CD4-positive, alpha-beta T cell treated with Interleukin-17A for 4 hours (primary cell): ENCODE measurements around the gene HYOU1.
"Not testable (repeated sequence)": the region's sequence is repeated elsewhere in the genome, so short reads cannot be mapped to it uniquely, and the experiment has no call there.

Experiments
- DNase-seq: peaks from one replicate; pipeline ENCODE4 v3.0.0-alpha.2; 2020; ENCODE audit warnings: mixed read lengths

HYOU1 gene, protein sequence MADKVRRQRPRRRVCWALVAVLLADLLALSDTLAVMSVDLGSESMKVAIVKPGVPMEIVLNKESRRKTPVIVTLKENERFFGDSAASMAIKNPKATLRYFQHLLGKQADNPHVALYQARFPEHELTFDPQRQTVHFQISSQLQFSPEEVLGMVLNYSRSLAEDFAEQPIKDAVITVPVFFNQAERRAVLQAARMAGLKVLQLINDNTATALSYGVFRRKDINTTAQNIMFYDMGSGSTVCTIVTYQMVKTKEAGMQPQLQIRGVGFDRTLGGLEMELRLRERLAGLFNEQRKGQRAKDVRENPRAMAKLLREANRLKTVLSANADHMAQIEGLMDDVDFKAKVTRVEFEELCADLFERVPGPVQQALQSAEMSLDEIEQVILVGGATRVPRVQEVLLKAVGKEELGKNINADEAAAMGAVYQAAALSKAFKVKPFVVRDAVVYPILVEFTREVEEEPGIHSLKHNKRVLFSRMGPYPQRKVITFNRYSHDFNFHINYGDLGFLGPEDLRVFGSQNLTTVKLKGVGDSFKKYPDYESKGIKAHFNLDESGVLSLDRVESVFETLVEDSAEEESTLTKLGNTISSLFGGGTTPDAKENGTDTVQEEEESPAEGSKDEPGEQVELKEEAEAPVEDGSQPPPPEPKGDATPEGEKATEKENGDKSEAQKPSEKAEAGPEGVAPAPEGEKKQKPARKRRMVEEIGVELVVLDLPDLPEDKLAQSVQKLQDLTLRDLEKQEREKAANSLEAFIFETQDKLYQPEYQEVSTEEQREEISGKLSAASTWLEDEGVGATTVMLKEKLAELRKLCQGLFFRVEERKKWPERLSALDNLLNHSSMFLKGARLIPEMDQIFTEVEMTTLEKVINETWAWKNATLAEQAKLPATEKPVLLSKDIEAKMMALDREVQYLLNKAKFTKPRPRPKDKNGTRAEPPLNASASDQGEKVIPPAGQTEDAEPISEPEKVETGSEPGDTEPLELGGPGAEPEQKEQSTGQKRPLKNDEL

DNA sequence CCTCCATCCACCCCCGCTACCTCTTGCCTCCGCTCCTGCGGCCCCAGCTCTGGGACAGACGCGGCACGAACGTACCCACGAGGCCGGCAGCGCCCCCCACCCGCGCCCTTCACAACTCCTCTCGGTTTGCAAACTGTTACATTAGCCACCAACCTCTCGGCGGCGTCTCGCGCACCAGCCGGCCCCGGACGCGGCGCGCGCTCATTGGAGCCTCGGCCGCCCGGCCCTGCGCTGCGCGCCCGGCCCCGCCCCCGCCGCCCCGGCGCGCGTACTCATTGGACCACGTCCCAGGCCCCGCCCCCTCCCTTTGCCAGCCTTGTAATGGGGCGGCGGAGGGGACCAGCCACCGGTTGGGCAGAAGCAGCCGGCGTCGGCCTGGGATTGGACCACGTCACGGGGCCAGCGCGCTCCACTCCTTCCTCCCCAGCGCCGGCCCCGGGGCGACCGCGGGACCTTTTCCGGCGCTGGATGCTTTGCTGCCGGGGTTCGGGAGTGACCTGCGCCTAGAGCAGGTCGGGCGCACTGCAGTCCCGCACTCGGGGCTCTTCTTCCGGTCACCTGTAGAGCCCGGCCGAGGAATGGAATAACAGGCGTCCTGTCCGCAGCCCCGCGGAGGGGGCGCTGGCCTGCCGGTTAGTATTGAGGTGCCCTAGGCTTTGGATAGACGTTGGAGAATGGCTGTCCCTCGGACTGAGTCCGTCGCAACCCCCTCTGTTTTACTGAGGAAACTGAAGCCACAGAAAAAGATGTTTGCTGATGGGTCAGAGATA, at the start of gene HYOU1:
TSS of gene HYOU1 (minus strand) at position 206 of the 770 bp plus-strand sequence. CDS start 1,045 bp downstream, outside the sequence.
- DNase-seq, result peak; percentile 100

DNA sequence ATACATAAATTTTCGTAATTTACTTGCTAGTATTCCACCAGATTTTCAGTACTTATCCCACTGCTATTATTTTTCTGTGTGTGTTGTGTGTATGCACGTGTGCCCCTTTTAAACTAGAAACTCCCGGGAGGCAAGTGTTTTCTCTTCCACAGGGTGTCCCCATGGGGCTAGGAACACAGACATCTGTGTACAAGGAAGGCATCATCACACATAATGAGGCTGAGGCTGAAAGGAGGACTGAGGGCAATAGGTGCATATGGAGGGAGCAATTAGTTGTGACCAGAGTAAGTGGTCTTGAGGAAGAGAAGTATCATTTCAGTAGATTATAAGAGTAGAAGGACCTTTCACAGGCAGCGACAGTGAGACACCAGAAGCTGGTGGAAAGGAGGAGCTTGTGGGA, 46.8 kb upstream of the HYOU1 start:
- DNase-seq, result no peak

- DNase-seq, result not testable (repeated sequence)
These were observed 46.2 kb upstream of the HYOU1 start for GRCh38 chr11:119103161-119103664.

DNA sequence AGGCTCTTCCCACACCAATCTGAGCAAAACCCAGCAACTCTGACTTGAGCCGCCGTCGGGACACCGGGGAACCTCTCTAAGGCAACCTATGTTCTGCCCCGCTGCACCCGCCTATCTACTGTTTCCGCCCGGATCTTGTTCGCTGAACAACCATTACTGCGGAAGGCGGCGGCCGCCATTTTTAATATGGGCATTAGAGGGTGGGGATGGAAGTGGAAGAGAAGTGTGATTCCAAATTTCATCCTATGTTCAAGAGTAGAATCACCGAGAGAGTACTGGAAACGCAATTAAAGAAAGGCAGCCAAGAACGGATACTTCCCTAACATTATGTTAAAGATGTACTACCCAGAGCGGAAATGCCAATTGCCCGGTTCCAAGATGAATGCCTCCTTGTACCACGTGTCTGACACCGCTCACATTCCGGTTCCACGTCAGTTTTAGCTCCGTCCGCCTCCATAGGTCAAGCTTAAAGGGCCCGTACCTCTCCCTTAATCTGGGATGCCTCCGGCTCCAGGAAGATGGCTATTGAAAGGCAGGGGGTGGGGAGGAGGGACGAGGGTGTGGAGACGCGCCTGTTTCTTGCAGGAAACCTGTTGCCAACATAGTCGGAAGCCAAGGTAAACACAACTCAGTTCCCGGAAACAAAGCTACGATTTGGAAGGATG, 44.9 kb upstream of the HYOU1 start, which contains the start of gene DPAGT1:
TSS of gene DPAGT1 (minus strand) at position 95 of the 665 bp plus-strand sequence. CDS start 198 bp downstream, outside the sequence.
- peak; percentile 85 for DNase-seq

DNA sequence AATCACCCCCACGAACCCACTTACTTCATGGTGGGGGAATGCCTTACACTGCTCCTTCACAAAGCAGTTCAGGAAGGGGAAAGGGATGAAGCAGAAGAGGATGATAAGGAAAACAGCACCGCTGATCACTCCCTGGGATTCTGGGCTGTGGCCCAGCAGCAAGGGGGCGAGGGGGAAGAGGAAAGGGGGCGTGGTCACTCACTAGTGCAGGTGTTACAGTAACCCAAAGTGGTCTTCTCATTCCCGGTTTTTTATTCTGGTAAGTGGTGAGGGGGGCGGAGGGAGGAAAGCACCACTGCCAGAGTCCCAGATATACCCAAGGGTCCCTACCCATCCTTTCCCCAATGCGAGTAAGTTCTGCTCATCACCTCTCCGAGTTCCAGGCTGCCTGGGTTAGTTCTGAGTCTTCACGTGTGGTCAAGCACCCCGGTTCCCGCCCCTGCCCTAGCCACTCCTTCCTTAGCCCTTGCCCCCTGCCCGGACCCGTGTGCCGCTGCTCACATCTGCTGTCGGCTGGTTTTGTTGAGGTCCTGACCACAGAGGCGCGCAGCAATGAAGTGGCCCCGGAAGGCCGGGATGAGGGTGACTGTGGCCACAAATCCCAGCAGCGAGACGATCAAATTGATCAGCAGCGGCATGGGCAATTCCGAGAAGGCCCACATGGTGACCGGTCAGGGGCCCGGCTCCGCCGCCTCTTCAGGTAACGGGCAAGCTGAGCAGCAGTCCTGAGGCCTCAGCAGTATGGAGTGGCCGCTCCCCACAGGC, 44.2 kb upstream of the HYOU1 start:
- no peak for DNase-seq

DNA sequence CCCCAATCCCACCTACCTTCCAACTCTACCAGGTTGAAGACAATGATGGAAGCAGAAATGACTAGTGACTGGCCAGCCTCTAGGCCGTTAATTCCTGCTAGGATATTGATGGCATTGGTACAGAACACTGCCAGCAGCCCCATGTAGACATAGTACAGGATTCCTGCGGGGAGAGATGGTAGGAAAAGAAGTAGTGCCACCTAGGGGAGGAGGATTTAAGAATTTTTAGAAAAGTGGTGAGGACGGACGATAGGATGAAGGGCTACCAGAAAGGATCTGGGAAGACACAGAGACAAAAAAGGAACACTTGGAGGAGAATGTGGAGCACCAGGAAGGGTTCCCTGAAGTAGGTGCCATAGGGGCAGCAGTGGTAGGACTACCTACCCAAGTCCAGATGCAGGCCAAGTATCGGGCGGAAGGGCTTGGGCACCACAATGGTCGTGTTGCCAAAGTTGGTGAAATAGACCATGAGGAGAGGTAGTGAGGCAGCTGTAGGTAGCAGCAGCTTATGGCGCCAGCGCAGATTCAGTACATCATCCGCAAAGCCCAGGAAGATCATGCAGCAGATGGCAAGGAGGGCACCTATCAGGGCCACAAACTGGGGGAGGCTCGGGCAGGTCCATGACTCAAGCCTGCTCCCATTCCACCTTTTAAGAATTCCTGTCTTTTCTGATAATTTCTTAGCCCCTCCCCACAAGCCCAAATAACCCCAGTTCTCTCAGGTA, 43.4 kb upstream of the HYOU1 start:
- DNase-seq, result no peak

DNA sequence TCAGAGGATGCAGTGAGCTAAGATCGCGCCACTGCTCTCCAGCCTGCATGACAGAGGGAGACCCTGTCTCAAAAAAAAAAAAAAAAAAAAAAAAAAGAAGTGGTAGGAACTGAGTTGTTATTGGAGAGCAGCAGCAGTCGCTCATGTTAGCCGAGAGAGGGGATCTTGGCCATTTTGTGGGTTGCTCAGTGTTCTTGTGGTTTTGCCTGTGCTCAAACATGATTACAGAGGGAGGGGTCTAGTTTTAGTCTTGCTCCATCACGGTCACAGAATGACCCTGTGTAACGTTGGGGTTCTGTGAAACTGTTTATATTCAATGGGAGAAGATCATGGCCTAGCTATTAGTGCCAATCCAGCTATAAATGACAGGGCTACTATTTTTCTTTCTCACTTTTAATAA, 42.7 kb upstream of the HYOU1 start:
- DNase-seq, result no peak

- DNase-seq, result peak; percentile 98
These were observed 38.3 kb upstream of the HYOU1 start for GRCh38 chr11:119095066-119095880.

DNA sequence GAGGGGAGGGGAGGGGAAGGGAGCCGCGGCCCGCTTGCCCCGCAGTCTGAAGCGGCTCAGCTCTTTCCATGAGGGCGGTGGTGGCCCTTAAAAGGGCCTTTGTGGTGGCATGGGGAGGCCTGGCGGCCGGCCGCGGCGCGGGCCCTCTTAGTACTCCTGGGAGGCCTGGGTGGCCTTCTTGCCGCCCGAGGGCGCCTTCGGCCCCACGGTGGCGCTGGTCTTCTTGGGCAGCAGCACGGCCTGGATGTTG, 37.7 kb upstream of the HYOU1 start:
- DNase-seq, result peak; percentile 69

GRCh38 chr11:119093942-119094815, 37.2 kb upstream of the HYOU1 start:
- DNase-seq, result peak; percentile 65

- no peak for DNase-seq
These were observed 36.2 kb upstream of the HYOU1 start for GRCh38 chr11:119092880-119093842.

GRCh38 chr11:119091966-119092879, 35.2 kb upstream of the HYOU1 start:
- DNase-seq, result no peak

DNA sequence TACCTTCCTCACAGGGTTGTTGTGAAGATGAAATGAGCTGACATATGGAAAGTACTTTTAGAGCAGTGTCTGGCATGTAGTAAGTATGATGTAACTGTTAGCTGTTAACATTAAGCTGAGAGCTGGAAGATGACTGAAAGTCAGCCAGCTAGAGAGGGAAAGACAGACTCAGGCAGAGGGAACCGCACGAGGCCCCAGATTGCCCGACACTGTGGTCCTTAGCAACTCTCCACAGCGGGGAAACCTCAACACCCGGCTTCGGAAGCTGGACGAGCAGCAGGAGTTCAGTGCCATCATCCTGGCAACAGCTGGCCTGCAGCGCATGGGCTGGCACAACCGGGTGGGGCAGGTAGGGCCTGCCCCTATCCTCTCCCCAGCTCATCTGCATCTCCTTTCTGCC, 34.2 kb upstream of the HYOU1 start:
- DNase-seq, result no peak

- no peak for DNase-seq
These were observed 32.3 kb upstream of the HYOU1 start for GRCh38 chr11:119089319-119089718.

DNA sequence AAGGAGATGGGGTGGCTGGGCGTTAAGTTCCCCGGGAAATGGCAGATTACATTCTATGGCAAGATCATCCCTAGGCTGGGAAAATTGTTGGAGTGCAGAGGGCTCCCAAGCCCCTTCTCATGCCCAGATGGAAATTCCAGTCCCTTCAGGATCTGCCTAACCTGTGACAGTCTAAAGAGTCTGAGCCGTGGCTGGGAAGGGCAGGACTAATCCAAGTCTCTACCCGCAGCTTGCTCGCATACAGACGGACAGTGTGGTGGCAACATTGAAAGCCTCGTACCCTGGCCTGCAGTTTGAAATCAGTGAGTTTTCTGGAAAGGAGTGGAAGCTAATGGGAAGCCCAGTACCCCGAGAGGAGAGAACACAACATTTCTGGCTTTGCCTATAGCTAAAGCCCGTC, 31.4 kb upstream of the HYOU1 start:
- no peak for DNase-seq

DNA sequence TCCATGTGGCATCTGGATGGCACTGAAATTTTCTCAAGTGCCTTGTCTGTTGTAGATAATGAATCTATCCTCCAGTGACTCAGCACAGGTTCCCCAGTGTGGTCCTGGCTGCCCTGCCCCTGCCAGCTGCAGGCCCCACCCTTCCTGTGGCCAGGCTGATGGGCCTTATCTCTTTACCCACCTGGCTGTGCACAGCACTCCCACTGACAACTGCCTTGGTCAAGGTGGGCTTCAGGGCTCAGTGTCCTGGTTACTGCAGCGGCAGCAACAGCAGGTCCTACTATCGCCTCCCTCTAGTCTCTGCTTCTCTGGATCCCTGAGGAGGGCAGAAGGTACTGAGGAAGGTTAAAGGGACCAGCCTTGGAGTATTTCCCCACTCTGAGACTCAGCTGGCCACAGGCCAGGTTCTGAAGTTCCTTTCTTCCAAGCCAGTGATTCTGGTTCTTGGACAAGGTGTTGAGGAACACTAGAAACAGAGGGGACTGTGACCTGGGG, 30.8 kb upstream of the HYOU1 start:
- no peak for DNase-seq
